GM10266 (cell line): ENCODE results near the gene COL5A2.

Experiments used
- DNase-seq: peaks from one replicate; pipeline ENCODE4 v3.0.0; 2012; ENCODE audit errors: extremely low spot score
- TF ChIP-seq, protein P1 (sequence below): IDR thresholded peaks from 2 replicates; pipeline ENCODE4 v1.5.1; 2012; ENCODE audit warnings: mild to moderate bottlenecking, low read depth; ENCODE audit not compliant: control insufficient read depth, insufficient read depth; ENCODE audit errors: missing control alignments

COL5A2 gene

GRCh38 chr2:189181706-189182105 is 2.1 kb upstream of the COL5A2 start:
- no peak for DNase-seq
- TF ChIP-seq, protein P1, sequence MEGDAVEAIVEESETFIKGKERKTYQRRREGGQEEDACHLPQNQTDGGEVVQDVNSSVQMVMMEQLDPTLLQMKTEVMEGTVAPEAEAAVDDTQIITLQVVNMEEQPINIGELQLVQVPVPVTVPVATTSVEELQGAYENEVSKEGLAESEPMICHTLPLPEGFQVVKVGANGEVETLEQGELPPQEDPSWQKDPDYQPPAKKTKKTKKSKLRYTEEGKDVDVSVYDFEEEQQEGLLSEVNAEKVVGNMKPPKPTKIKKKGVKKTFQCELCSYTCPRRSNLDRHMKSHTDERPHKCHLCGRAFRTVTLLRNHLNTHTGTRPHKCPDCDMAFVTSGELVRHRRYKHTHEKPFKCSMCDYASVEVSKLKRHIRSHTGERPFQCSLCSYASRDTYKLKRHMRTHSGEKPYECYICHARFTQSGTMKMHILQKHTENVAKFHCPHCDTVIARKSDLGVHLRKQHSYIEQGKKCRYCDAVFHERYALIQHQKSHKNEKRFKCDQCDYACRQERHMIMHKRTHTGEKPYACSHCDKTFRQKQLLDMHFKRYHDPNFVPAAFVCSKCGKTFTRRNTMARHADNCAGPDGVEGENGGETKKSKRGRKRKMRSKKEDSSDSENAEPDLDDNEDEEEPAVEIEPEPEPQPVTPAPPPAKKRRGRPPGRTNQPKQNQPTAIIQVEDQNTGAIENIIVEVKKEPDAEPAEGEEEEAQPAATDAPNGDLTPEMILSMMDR, result no peak

DNA sequence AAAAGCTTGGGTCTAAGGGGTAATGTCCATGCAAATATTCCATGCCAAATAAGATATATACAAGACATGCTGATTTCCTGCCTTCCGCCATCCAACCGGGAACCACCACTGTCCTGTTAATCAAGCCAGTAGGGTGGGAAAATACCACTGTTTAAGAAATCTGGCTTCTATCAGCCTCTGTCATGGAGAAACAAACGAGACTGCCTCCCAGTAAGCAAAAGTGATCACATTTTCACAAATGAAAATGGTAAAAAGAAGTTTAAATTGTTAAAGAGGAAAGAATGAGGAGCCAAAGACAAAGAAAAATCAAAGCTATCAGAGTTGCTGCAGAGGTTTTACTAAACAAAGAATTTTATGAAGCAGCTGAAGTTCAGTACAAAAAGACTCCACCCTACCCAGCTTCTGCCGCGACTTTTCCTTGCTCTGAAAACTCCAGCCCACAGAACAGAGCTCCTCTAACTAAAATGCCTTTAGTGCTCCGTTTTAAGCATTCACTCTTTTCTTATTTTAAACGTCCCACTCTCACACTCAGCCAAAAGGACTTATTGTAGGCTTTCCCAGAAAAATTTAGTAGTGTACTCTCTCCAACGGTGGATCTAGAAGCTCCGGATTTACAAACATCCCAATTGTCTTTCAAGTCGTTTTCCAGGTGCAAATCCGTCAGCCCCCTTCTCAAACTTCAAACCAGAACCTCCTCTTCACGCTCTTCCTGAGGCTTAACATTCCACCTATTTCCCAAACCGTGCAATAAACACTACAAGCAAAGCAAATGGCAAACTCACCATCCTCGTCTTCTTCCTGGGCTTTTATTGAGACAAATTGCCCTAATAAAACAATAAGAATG is 613 bp downstream of the COL5A2 start:
- TF ChIP-seq, protein P1, result no peak
- no peak for DNase-seq

DNA sequence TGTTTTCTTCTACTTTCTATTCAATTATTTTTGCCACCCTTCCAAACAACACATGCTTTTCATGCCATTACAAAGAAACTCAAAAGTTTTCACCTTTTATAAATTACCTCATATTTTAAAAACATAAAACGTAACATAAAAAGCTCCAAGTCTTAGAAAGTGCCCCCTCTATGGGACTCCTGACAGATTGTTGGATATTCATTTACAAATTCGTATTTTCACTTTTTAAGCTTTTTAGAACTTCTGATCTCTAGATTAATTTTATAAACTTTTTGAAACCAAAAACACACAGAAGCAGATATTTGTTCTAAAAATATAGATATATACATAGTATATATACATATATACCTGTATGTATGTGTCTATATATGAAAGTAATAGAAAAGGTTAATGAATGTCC is 1.5 kb downstream of the COL5A2 start:
- TF ChIP-seq, protein P1, result no peak
- DNase-seq, result no peak

DNA sequence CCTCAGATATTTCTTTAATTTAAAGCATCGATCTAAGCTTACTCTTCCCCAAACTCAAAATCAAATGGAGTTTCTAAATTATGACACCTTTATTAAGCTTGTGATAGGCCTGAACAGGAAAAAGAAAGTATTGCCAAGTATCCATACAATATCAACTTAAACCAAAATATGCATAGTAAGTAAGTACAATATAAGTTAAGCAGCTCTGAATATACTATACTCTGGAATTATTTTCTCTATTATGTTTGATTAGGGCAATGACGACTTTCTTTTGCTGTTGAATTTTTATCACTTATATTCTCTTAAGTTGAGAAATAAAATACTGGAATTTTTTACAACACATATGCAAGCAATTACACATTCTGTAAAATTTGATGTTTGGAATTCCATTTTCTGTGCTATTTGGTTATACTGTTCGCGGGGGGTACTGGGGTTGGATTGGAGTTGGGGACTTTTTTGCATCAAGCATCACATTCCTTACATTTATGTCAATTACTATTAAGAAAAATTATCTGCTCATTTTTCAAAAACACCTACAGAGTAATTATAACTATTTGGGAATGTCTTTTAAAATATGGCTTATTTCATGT is 2.2 kb downstream of the COL5A2 start:
- no peak for DNase-seq
- TF ChIP-seq, protein P1, result no peak

- no peak for DNase-seq
- TF ChIP-seq, protein P1, result no peak
Observed at GRCh38 chr2:189176516-189176915, 3.0 kb downstream of the COL5A2 start.

DNA sequence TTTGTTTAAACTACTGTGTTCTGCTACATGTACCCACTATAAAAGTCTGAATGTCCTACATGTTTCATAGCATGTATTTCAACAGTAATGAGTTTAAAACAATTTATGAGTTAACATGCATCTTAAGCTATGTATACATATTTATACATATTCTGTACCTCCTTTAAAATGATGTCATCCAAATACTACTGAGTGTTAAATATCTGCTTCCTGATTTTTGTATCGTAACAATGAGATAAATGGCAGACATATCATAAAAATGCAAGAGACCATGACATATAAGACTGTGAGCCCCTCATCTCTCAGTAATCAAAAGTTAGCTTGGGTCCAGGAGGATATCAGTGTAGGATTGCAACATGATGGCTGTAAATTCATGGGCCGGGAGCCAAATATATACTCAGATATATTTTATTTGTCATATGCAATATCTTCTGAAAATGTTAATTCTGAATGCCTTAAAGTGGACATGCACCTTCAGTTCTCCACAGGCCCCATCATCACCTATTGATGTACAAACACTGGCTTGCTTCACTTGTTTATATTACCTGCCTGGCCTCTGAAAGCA is 3.6 kb downstream of the COL5A2 start:
- TF ChIP-seq, protein P1, result no peak
- no peak for DNase-seq
